M059J (cell line): ENCODE results near the gene USP25. TPM values are rescaled to one million over a fixed set of nuclear protein-coding genes. Genes with fewer than 3 reads are reported as not detected.
A peak's percentile ranks its signal among the peaks of the same experiment; 100 is the strongest.
"Not testable (repeated sequence)": the region's sequence is repeated elsewhere in the genome, so short reads cannot be mapped to it uniquely, and the experiment has no call there.

Source experiments
- DNase-seq: peaks from one replicate; pipeline ENCODE4 v3.0.0-alpha.2; 2012; ENCODE audit warnings: low read depth
- total RNA-seq: library from RNA; depleted of rRNA; stranded (reverse); fragments of >200 nt; shearing (Covaris generic); gene quantifications from 2 replicates; pipeline ENCODE4 v1.2.3, GENCODE V29; 2014

The USP25 gene
- total RNA-seq, 1 experiment from 2014 or later = 23.2 TPM

DNA sequence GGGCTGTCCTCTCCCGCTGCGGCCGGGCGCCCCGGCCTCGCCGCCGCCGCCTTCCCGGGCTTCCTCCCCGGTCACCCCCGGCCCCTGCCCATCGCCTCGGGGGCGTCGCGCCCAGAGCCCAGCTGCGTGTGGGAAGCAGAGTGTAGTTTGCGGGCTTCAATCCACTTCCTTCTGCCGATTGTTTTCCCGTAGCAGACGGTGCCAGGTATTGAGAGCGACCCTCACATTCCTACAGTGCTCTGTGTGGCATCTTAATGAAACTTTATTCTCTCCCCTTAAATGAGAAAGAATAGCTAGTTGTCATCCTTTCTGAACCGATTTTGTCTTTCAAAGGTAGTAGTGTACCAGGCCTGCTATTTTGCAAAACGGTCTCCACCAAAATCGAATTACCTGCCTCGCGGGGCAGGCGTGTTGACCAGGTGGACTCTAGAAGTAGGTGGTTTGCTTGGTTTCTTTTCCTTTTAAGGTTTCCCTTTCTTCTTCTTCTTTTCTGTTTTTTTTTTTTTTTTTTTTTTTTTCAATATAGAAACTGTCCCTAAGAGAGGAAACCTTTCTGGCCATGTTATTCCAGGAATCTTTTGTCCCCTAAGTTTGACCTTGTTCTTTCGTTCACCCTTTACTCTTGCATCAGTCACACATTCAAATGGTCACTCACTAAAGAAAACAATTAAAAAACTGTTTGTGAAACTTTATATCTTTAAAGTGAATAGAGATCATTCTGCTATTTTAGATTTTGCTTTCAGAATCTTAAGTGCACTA is 881 bp downstream of the USP25 start:
- no peak for DNase-seq

DNA sequence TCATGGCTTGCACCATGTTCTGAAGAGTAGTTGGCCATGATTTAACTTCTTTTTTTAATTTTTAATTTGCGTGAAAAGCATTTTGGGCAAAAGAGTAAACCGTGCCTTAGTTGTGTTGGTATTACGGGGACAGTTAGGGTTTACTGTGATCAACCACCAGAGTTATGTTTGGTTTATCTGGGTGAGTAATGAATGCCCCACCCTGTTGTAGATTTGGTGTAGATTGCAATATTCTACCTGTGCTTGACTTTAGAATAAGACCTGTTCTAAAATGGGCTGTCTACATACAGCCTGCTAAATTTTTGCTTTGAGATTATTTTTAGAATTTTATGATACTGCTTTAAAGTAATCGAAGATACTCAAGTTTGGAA is 1.4 kb downstream of the USP25 start:
- peak; percentile 43 for DNase-seq

DNA sequence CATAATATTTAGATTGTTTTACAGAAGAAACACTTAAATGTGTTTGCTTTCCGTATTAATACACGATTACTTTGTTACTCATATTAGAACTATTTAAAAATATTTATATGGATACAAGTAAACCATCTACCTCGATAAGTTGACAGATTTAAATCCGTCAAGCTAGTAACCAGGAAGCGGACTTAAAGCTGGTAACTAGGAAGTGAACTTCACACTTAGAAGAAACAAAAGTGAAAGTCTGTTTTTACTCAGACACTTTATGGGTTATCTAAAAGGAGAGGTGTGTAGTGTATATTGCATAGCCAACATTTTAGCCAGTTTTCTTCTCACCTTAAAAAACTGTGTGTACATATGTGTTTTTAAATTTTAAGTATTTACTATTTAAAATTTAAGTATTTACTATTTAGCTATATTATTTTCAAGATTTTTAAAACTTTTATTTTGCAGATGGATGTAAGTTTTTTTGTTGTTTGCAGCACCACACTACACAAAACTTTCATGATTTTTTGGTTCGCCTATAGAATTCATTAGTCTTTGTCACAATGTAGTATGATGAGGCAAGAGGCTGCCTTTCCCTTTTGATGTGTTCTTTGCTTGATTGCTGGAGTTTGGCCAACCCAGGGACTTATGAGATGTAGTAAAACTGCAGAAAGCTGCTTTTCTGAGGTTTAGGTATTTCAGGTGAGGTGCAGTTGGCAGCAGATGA is 2.7 kb downstream of the USP25 start:
- peak; percentile 45 for DNase-seq

DNA sequence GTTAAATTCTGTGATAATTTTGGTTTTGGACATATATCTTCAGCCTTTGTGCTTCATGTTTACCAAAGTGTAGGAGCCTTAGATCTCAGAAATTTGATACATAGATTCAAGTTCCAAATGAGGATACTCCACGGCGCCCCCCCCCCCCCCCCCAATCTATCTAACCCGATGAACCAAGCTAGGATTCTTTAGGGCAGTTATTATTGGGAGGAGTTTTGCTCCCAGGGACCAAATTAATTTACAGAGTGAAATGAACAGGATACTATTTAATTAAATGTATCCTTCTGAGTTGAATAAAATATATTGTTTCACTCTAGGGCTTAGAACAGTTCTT is 3.2 kb downstream of the USP25 start:
- no peak for DNase-seq

DNA sequence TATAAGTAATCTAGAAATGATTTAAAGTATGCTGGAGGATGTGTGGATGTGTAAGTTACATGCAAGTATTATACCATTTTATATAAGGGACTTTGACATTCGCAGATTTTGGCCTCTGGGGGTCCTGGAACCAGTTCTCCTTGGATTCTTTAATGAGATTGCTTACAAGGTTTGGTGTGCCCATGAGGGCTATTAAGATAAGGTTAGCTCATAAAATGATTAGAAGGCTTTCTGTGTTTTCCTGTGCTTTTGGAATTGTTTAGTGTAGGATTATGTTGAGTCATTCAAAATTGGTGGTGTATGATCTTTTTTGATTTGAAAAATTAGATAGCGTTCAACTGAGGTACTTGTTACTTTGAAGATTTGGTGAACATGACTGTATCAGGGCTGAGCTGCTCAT is 5.6 kb downstream of the USP25 start:
- DNase-seq = no peak

DNA sequence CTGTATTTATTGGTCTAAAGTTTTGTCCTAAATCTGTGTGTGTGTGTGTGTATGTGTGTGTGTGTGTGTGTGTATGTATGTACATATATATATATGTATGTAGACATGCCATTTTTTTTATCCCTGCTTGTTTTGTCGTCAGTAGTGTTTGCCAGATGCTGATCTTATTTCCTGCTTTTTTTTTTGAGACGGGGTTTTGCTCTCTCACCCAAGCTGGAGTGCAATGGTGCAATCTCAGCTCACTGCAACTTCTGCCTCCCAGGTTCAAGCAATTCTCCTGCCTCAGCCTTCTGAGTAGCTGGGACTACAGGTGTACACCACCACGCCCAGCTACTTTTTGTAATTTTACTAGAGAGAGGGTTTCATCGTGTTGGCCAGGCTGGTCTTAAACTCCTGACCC is 6.1 kb downstream of the USP25 start:
- DNase-seq = not testable (repeated sequence)

DNA sequence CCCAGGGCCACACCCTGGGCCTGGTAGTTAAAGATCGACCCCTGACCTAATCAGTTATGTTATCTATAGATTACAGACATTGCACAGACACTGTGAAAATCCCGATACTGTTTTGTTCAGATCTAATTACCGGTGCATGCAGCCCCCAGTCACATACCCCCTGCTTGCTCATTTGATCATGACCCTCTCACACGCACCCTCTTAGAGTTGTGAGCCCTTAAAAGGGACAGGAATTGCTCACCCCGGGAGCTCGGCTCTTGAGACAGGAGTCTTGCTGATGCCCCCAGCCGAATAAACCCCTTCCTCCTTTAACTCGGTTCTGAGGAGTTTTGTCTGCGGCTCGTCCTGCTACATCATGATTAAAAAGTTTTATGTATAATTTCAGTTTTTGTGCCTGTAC is 9.0 kb downstream of the USP25 start:
- not testable (repeated sequence) for DNase-seq

DNA sequence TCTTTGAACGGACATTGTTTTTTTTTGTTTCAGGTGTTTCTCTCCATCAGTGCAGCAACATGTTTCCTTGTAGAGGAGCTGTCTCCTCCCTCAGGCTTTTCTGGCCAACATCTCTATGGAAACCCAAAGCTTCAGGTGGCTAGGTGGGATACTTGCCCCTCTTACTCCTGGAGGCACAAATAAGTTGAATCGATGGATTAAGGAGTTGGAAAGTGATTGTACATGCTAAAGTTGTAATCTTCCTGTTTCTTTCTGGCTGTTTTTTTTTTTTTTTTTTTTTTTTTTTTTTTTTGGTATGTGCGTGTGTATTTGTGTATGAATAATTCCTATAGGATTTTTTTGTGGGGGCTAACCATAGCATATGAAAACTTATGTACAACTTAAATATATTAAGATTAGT is 10.6 kb downstream of the USP25 start:
- DNase-seq = no peak

DNA sequence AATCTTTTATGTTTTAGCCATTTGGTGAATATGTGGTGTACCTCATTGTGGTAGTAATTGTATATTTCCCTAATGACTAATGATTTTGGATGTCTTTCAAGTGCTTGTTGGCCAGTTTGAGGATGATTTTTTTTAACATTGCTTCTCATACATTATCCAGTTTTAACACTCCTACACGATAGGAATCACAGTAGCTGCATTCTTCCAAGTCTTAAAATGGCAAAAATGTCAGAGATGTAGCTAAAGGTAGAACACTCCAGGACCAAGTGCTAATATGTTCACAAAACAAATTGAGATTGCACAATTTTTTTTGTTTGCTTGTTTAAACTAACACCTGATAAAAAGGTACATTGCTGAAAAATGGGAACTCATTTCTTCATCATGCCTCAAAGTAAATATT is 11.7 kb downstream of the USP25 start:
- DNase-seq = peak; percentile 74

DNA sequence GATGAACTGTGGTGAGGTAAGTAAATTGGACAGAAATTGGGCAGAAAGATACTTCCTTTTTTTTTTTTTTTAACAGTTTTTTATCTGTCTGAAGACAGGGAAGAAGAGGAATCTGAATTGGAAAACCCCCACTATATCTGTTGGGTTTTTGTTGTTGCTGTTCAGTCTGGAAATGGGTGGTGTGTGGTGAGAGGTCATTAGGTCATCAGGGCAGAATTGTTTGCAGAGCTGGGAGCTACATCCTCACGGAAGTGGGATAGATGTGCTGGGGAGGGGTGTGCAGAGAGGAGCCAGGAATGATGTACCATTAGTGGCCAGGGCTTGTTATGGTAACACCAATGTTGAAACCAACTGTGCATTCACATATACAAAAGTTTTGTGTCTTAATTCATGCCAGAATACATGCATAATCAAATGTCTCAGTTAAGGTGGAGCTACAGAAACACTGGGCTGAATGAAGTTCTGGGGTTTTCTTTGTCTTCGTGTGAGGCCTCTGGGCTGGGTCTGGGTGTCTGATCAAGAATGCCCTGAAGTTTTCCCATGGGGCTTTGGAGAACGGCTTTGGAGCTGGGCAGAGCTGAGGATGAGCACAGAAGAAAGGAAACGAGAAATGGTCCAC is 12.4 kb downstream of the USP25 start:
- peak; percentile 52 for DNase-seq

DNA sequence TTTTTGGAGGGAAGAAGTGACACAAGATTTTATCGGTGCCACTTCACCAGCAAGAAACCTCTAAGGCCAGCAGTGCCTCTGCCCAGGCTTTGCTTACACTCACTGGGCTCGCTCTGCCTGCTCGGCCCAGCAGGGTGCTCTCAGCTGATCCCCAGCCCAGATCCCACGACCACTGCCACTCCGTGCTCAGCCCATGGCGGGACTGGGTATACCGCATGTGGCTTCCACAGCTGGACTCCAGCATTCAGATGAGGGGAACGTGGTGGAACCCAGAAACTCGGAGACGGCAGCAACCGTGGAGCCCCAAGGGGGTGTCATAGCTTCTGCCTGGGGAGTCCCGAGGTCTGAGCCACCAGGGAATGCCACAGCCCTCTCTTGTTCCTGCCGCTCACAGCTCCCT is 12.9 kb downstream of the USP25 start:
- no peak for DNase-seq

DNA sequence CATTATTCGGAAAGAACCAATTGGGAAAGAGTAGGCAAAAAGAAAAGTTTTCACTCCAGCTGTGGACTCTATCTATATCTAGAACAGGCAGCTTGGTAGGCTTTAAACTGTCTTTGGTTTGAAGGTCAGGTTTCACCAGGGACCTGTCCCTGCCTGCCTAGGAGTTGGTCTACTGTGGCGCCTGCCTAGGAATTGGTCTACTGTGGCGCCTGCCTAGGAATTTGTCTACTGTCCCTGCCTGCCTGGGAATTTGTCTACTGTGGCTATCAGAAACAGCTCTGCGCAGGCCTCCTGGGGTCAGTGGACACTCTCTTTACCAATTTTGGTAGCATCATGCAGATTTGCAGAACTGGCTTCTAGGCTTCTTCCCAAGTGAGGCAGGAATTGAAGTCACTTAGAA is 13.8 kb downstream of the USP25 start:
- no peak for DNase-seq

DNA sequence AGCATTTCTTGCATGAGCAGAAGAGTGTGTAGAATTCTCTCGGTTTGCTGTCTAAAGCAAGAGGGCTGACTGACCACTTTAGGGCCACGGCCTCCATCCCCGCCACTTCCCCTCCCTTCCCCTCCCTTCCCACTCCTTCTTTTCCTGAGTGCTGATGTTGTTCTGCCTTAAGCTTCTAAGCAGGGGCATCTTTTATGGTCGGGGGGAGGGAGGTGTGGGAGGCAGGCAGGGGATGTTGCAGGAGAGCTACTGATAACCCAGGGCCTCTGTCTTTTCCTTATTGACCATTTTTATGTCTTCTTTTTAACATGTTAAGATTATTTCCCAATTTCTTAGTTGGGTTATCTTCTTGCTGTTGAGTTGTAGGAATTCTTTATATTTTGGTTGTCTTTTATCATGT is 15.1 kb downstream of the USP25 start:
- no peak for DNase-seq

DNA sequence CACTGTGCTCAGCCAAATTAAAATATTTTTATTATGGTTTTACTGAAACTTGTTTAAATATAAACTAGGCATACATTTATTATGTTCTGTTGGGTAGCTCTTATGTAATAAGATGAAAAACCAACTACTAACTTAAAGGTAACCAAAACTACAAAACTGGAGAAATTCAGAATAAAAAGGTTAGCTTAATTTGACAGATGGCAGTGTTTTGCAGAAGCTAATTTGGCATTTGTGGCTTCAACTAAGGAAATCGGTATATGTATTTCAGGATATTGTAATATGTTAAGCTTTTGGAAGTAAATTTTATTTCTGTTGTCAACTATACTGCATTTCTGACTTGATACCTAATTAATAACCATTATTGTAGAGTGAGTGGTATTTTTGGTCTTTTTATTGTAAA is 18.8 kb downstream of the USP25 start:
- DNase-seq = no peak

DNA sequence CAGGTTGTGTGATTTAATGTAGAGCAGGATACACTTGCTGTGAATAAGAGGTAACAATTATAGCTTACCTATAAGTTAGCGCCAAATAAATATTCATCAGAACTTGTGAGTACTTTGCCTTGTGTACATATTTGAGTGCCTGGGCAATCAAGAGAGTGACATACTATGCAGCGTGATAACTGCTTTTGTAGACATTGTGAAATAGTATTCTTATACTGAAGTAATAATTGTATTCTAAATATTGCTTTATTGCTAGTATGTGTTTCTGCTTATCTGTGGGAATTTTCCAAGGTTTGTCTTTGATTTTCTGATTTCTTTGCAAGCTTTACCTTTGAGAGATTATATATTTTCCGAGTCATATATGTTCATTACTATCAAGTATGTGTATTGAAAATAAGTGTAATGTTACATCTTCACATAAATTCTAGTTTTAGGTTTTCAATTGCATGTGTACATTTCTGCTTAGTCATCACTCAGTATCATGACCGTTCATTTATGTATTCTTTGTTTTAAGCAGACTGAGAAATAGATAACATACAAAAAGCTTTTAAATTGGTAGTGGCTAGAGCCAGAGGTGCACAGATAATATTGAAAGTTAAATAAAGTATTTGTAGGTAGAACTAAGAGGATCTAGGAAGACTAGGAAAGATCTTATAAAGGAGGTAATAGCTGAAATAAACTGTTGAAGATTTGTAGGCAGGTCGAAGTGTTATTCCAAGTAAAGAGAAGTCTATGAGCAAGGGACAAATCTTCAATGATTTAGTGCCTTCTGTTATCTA is 19.5 kb downstream of the USP25 start:
- DNase-seq = no peak

DNA sequence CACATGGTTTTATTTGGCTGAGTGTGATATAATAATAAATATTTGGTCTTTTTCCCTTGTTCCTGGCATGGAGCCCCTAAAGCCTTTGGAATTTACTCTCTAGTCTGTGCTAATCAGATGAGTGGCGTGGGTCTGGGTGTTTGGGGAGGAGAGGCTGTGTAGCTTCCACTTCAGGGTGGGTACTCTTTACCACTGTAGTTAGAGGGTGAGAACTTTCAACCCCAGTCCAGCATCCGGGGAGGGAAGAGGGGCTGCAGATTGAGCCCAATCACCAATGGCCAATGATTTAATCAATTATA is 20.0 kb downstream of the USP25 start:
- no peak for DNase-seq

DNA sequence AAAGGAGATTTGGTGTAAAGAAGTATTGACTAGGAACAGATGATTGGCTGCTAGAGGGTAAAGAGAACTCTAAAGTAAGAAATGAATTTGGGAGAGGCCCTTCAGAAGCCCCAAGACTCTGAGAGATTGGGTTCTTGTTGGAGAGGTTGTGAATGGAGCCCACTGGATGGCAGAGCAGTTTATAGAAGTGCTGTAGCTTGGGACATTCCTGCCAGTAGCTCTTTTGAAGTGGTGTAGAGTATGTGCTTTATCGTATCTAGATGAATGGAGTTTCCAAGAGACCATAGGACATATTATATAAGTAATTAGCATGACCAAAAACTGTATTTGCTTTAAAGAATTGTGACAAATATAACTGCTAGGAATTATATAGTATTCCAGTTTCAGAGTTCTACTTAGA is 21.3 kb downstream of the USP25 start:
- no peak for DNase-seq

DNA sequence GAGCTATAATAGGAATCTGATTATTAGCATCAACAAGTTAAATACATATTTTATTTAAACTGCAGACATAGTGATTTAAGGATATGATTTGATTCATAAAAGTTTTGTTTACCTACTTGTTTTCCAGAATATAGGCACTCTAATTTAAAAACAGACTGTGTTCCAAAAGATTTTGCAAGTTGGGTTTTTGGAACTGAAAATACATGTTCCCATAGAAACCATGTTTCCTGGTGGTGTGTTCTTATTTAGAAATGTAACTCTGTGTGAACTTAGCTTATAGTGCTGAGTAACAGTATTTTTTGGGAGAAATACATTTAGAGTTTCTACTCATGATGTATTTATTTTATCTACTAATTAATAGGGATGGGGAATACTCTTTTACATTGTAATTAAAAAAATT is 21.8 kb downstream of the USP25 start:
- DNase-seq = no peak

DNA sequence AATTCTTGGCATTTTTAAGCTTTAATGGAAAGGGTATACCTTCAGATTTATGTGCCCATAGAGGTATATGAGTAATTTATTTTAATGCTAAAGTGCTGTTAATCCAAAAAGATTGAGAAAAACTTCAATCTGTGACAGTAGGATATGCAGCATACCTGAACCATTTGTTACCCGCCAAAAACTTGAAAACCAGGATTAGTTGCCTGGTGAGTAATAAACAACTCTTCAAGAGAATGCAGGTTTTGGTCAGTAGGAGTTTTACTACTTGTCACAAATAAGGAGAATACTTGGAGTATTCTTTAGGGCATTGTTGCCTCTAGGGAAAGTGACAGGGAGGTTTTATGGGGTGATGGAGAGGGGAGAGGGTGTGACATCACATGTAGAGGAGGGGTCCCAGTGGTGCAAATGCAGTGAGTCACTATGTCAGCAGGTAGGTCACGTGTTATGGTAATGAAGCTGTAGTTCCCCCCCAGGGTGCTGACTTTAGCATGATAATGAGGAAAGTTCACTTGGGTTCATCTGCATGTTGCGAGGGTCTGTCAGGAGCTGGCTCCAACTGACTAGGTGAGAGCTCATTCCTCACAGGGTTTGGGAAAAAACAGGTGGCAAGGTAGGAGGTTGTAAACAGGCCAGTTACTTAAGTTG is 23.1 kb downstream of the USP25 start:
- peak; percentile 51 for DNase-seq

DNA sequence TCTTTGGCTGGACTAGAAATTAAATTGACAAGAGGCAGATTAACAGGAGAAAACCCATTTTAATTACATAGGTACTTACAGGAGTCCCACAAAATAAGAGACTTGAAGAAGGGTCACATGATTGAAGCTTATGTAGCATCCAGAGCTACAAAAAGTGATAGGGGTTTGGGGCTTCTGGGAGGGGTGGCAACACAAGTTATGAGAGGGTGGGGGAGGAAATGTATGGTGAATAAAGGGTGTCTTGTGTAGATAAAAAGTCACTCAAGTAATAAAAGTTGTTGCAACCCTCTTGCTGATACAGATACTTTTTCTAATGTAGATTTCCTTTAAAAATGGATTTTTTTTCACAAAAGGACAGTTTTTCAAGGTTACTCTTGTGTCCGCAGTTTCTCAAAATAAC is 24.0 kb downstream of the USP25 start:
- no peak for DNase-seq

DNA sequence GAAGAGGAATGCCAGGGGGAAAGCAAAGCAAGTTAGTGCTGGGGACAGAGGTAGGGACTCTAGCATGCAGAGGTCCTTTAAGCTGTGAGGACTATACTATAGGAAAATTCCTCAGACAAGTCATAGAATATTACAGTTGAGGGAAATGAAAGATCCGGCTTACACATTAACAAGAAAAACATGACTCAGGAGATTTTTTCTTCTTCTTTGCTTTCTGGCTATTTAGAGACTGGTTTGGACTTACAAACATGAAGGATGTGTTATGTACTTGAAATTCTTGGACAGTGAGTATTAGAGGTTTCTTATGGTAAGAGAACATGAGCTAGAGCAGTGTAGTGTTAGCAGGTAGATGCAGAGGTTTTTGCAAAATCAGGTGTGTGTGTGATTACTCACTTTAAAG is 24.9 kb downstream of the USP25 start:
- peak; percentile 34 for DNase-seq

DNA sequence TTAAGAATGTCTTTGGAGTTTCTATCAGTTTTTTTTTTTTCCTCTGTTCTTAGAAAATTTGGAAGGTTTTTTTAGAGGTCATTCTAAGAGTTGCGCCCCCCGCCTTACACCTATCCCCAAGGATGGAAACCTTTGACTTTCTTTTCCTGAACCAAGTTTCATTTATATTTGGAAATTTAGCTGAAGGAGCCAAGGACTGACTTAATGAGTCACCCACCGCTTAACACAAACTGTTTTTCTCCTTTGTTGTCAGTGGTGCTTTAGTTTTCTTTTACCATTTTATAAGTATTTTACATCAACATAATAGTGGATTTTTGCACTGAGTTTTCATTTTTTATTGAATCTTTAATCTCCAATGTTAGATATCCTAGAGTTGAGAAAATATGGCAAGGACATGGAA is 25.3 kb downstream of the USP25 start:
- DNase-seq = no peak
